K562 (cell line): ENCODE measurements around the gene PBX2. TPM values are rescaled to one million over a fixed set of nuclear protein-coding genes. Genes with fewer than 3 reads are reported as not detected.

Experiments used
- CHCHD3 ChIP-seq: fragments of 250-450 bp; sonication (Bioruptor Pico); IDR thresholded peaks from 2 replicates; pipeline ENCODE4 v2.1.2; 2022; ENCODE audit warnings: mild to moderate bottlenecking
- CHD4 ChIP-seq: fragments of 200-600 bp; sonication (generic); IDR thresholded peaks from 3 replicates; pipeline ENCODE4 v1.6.1; 2012; ENCODE audit warnings: low read depth, mild to moderate bottlenecking, mixed read lengths, low read length, inconsistent platforms; ENCODE audit not compliant: insufficient read depth, insufficient replicate concordance, poor library complexity, severe bottlenecking
- FUS ChIP-seq: fragments of 200-400 bp; formaldehyde crosslinking; optimal IDR thresholded peaks from 2 replicates; pipeline ENCODE3; 2017; ENCODE audit warnings: low read depth, low read length
- HIVEP1 ChIP-seq: fragments of 250-450 bp; sonication (Bioruptor Pico); IDR thresholded peaks from 2 replicates; pipeline ENCODE4 v1.4.0; 2020; ENCODE audit warnings: mild to moderate bottlenecking
- KLF16 ChIP-seq: IDR thresholded peaks from 2 replicates; pipeline ENCODE4 v1.6.1; 2016; ENCODE audit warnings: antibody characterized with exemption
- SNIP1 ChIP-seq: fragments of 450-650 bp; IDR thresholded peaks from 2 replicates; pipeline ENCODE4 v1.7.1; 2017; ENCODE audit warnings: low read depth, mild to moderate bottlenecking
- SUPT5H ChIP-seq: fragments of 450-650 bp; IDR thresholded peaks from 2 replicates; pipeline ENCODE4 v1.6.1; 2016
- THRAP3 ChIP-seq: fragments of 450-650 bp; IDR thresholded peaks from 2 replicates; pipeline ENCODE4 v1.6.1; 2016; ENCODE audit warnings: mild to moderate bottlenecking, inconsistent platforms, borderline replicate concordance
- ZNF224 ChIP-seq: sonication (generic); formaldehyde crosslinking; IDR thresholded peaks from 2 replicates; pipeline ENCODE4 v1.8.0; 2022; ENCODE audit warnings: mild to moderate bottlenecking, missing genetic modification reagents
- ZNF23 ChIP-seq: fragments of 250-450 bp; sonication (Bioruptor Pico); IDR thresholded peaks from 2 replicates; pipeline ENCODE4 v1.4.0; 2020; ENCODE audit warnings: mild to moderate bottlenecking
- ZNF263 ChIP-seq: sonication (generic); formaldehyde crosslinking; IDR thresholded peaks from 2 replicates; pipeline ENCODE4 v1.8.0; 2022; ENCODE audit warnings: mild to moderate bottlenecking, missing genetic modification reagents, borderline replicate concordance
- ZNF589 ChIP-seq: fragments of 200-800 bp; sonication (Bioruptor generic); IDR thresholded peaks from 2 replicates; pipeline ENCODE4 v1.6.1; 2016; ENCODE audit warnings: low read depth, missing genetic modification characterization, missing compliant biosample characterization
- polyA plus RNA-seq, 8 experiments: library from polyadenylated mRNA; depleted of rRNA in 4 of 8; stranded (reverse) in 5 of 8; unstranded in 3 of 8; fragments of >200 nt; fragmentation: Nextera tagmentation in 2 of 8; fragmentation: Illumina TruSeq in 1 of 8; extraction: Ambion mirVana in 2 of 8; extraction: Trizol in 1 of 8; gene quantifications; 2 replicates each; pipeline versions ENCODE4 v1.2.1 to v1.2.3, GENCODE V29; 2011 to 2014; ENCODE audit warnings: inconsistent platforms in 1 of 8, missing spikeins in 1 of 8
- total RNA-seq, 7 experiments: library from RNA; depleted of rRNA in 6 of 7; stranded (reverse); fragments of >200 nt in 6 of 7; fragmentation: Illumina TruSeq in 2 of 7; extraction: Trizol in 2 of 7; gene quantifications; 2 replicates each; pipeline versions ENCODE4 v1.2.1 to v1.2.3, GENCODE V29; 2011 to 2021; ENCODE audit warnings: low replicate concordance in 1 of 7
- TF ChIP-seq, protein P1 (sequence below): fragments of 450-650 bp; IDR thresholded peaks from 2 replicates; pipeline ENCODE4 v1.6.1; 2017; ENCODE audit warnings: antibody characterized with exemption
- TF ChIP-seq, protein P2 (sequence below): fragments of 250-450 bp; sonication (Bioruptor Pico); IDR thresholded peaks from 2 replicates; pipeline ENCODE4 v1.6.1; 2021; ENCODE audit warnings: mild to moderate bottlenecking
- TF ChIP-seq, protein P3 (sequence below): fragments of 250-450 bp; sonication (Bioruptor Pico); IDR thresholded peaks from 2 replicates; pipeline ENCODE4 v1.4.0; 2020
- TF ChIP-seq, protein P4 (sequence below): fragments of 450-650 bp; IDR thresholded peaks from 2 replicates; pipeline ENCODE4 v1.6.1; 2014; ENCODE audit warnings: low read depth, mild to moderate bottlenecking, moderate library complexity, borderline replicate concordance

PBX2 gene
- total and polyA plus RNA-seq, 9 of the 15 experiments (the other 6 are each of a cell fraction or from before 2014, with no cell fraction given): 1.9 to 134 (median 62.5) TPM

DNA sequence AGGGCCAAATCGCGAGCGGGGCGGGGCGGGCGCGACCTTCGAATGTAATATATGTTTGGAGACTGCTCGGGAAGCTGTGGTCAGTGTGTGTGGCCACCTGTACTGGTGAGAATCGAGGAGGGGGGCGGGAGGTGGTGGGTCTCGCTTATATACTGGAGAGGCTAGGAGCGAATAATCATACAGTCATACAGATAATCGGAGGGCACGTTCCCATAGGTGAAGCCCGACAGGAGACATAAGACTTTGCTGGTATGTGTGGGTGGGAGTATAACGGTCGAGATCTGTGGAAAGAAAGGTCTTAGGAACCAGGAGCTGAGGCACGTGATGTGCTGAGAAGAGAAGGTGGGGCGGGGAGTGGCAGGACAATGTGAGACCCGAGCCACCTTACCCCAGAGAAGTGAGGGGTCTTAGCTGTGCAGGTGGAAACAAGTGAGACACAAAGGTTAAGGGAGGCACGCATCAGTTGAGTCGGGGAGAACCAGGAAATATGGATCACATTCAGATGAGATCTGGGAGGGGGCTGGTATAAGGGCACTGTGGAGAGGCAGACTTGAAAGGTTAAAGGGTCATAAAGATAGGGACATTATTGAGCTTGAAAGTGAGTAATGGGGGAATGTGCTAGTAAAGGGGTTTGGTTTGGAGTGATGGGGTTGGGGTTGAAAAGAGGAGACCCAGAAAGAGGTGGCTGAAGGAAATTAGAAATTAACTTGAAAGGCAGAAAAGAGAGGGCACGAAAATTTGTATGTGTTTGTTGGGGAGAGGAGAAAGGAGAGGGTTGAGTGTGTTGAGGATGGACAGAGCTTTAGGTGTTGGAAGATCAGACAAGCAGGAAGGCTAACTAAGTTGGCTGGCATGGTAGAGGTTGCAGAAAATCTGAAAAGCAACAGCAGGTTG is 11.2 kb downstream of the PBX2 start (continued):
- TF ChIP-seq THRAP3 (peak; percentile 68; the same call in 1 of the 2 replicates), ZNF23 (CRISPR knock-in tag) (no peak), ZNF589 (CRISPR knock-in tag) (peak; percentile 24; the same call in 1 of the 2 replicates), CHD4 (no peak), HIVEP1 (CRISPR knock-in tag) (0 out of 2 replicates have a peak, but pooled peaks have one; percentile 19), FUS (no peak), SNIP1 (no peak; the same call in 1 of the 2 replicates), CHCHD3 (CRISPR knock-in tag) (no peak), ZNF224 (CRISPR knock-in tag) (no peak), KLF16 (0 out of 2 replicates have a peak, but pooled peaks have one; percentile 24), SUPT5H (peak; percentile 38), ZNF263 (CRISPR knock-in tag) (0 out of 2 replicates have a peak, but pooled peaks have one; percentile 12)
- TF ChIP-seq, protein P1, sequence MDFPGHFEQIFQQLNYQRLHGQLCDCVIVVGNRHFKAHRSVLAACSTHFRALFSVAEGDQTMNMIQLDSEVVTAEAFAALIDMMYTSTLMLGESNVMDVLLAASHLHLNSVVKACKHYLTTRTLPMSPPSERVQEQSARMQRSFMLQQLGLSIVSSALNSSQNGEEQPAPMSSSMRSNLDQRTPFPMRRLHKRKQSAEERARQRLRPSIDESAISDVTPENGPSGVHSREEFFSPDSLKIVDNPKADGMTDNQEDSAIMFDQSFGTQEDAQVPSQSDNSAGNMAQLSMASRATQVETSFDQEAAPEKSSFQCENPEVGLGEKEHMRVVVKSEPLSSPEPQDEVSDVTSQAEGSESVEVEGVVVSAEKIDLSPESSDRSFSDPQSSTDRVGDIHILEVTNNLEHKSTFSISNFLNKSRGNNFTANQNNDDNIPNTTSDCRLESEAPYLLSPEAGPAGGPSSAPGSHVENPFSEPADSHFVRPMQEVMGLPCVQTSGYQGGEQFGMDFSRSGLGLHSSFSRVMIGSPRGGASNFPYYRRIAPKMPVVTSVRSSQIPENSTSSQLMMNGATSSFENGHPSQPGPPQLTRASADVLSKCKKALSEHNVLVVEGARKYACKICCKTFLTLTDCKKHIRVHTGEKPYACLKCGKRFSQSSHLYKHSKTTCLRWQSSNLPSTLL: 0 out of 2 replicates have a peak, but pooled peaks have one; percentile 24
- TF ChIP-seq, protein P2, sequence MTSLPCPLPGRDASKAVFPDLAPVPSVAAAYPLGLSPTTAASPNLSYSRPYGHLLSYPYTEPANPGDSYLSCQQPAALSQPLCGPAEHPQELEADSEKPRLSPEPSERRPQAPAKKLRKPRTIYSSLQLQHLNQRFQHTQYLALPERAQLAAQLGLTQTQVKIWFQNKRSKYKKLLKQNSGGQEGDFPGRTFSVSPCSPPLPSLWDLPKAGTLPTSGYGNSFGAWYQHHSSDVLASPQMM: no peak
- TF ChIP-seq, protein P3, sequence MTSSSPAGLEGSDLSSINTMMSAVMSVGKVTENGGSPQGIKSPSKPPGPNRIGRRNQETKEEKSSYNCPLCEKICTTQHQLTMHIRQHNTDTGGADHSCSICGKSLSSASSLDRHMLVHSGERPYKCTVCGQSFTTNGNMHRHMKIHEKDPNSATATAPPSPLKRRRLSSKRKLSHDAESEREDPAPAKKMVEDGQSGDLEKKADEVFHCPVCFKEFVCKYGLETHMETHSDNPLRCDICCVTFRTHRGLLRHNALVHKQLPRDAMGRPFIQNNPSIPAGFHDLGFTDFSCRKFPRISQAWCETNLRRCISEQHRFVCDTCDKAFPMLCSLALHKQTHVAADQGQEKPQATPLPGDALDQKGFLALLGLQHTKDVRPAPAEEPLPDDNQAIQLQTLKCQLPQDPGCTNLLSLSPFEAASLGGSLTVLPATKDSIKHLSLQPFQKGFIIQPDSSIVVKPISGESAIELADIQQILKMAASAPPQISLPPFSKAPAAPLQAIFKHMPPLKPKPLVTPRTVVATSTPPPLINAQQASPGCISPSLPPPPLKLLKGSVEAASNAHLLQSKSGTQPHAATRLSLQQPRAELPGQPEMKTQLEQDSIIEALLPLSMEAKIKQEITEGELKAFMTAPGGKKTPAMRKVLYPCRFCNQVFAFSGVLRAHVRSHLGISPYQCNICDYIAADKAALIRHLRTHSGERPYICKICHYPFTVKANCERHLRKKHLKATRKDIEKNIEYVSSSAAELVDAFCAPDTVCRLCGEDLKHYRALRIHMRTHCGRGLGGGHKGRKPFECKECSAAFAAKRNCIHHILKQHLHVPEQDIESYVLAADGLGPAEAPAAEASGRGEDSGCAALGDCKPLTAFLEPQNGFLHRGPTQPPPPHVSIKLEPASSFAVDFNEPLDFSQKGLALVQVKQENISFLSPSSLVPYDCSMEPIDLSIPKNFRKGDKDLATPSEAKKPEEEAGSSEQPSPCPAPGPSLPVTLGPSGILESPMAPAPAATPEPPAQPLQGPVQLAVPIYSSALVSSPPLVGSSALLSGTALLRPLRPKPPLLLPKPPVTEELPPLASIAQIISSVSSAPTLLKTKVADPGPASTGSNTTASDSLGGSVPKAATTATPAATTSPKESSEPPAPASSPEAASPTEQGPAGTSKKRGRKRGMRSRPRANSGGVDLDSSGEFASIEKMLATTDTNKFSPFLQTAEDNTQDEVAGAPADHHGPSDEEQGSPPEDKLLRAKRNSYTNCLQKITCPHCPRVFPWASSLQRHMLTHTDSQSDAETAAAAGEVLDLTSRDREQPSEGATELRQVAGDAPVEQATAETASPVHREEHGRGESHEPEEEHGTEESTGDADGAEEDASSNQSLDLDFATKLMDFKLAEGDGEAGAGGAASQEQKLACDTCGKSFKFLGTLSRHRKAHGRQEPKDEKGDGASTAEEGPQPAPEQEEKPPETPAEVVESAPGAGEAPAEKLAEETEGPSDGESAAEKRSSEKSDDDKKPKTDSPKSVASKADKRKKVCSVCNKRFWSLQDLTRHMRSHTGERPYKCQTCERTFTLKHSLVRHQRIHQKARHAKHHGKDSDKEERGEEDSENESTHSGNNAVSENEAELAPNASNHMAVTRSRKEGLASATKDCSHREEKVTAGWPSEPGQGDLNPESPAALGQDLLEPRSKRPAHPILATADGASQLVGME (CRISPR knock-in tag): peak; percentile 22; the same call in 1 of the 2 replicates
- TF ChIP-seq, protein P4, sequence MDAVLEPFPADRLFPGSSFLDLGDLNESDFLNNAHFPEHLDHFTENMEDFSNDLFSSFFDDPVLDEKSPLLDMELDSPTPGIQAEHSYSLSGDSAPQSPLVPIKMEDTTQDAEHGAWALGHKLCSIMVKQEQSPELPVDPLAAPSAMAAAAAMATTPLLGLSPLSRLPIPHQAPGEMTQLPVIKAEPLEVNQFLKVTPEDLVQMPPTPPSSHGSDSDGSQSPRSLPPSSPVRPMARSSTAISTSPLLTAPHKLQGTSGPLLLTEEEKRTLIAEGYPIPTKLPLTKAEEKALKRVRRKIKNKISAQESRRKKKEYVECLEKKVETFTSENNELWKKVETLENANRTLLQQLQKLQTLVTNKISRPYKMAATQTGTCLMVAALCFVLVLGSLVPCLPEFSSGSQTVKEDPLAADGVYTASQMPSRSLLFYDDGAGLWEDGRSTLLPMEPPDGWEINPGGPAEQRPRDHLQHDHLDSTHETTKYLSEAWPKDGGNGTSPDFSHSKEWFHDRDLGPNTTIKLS: no peak
